Right atrium auricular region (tissue), 2 donors: ENCODE measurements around the gene ZNF630. TPM values are rescaled to one million over a fixed set of nuclear protein-coding genes. Genes with fewer than 3 reads are reported as not detected.

Experiments
- DNase-seq: peaks from one replicate; pipeline ENCODE4 v3.0.0-alpha.2; 2019; ENCODE audit warnings: low spot score
- H3K27ac ChIP-seq, 2 donors: fragments of 200-600 bp; sonication (generic); 1 replicate in 1 of 2; 2 replicates in 1 of 2; pipeline ENCODE4 v1.5.1; 2016 to 2019
- H3K27me3 ChIP-seq, 2 donors: fragments of 200-600 bp; sonication (generic); one replicate each; pipeline versions ENCODE4 v1.5.1 to v1.6.0; 2017 to 2019
- H3K36me3 ChIP-seq: fragments of 200-600 bp; sonication (generic); one replicate; pipeline ENCODE4 v1.5.1; 2016
- H3K4me1 ChIP-seq, 2 donors: fragments of 200-600 bp; sonication (generic); one replicate each; pipeline versions ENCODE4 v1.5.1 to v1.6.0; 2017 to 2019
- H3K4me3 ChIP-seq, 2 donors: fragments of 200-600 bp; sonication (generic); 1 replicate in 1 of 2; 2 replicates in 1 of 2; pipeline ENCODE4 v1.5.1; 2017 to 2019; ENCODE audit warnings: mild to moderate bottlenecking in 1 of 2, moderate library complexity in 1 of 2
- H3K9me3 ChIP-seq, 2 donors: fragments of 200-600 bp; sonication (generic); one replicate each; pipeline ENCODE4 v1.5.1; 2019
- total RNA-seq, 2 donors: library from RNA; depleted of rRNA; stranded (reverse); fragments of >200 nt; gene quantifications; one replicate each; pipeline ENCODE4 v1.1.0, GENCODE V29; 2016
- TF ChIP-seq, protein P1 (sequence below), 2 donors: fragments of 200-600 bp; sonication (generic); IDR thresholded peaks; one replicate each; pipeline ENCODE4 v1.5.1; 2019; ENCODE audit warnings: antibody characterized with exemption in 2 of 2

The ZNF630 gene
- total RNA-seq, 2 donors from 2014 or later, result 2.7 to 3.9 TPM

DNA sequence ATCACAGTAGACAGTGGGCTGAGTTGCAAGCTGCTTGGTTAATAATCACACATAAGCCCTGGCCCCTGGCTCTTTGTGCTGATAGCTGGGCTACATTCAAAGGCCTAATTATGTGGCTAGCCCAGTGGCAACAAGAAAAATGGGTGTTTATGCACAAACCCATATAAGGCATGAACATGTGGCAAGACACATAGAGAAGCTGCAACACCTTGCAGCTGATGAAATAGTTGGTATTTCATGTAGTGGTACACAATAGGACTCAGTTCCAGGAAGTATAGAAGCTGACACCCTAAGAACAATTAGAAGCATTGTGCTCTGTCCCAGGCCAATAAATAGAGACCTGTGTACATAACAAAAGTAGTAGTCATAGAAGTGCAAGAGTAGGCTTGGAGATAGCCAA lies 14.6 kb upstream of the ZNF630 start:
- no peak for DNase-seq
- Histone ChIP-seq H3K36me3 (no peaks in the 10 kb centered on the region), H3K27me3 (no peaks in the 10 kb centered on the region), H3K4me3 (no peak overlapping the region), H3K9me3 (no peaks in the 10 kb centered on the region), H3K4me1 (no peaks in the 10 kb centered on the region), H3K27ac (no peak overlapping the region)
- TF ChIP-seq, protein P1, sequence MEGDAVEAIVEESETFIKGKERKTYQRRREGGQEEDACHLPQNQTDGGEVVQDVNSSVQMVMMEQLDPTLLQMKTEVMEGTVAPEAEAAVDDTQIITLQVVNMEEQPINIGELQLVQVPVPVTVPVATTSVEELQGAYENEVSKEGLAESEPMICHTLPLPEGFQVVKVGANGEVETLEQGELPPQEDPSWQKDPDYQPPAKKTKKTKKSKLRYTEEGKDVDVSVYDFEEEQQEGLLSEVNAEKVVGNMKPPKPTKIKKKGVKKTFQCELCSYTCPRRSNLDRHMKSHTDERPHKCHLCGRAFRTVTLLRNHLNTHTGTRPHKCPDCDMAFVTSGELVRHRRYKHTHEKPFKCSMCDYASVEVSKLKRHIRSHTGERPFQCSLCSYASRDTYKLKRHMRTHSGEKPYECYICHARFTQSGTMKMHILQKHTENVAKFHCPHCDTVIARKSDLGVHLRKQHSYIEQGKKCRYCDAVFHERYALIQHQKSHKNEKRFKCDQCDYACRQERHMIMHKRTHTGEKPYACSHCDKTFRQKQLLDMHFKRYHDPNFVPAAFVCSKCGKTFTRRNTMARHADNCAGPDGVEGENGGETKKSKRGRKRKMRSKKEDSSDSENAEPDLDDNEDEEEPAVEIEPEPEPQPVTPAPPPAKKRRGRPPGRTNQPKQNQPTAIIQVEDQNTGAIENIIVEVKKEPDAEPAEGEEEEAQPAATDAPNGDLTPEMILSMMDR (IDR thresholded peaks at IDR 0.05), result no peak

DNA sequence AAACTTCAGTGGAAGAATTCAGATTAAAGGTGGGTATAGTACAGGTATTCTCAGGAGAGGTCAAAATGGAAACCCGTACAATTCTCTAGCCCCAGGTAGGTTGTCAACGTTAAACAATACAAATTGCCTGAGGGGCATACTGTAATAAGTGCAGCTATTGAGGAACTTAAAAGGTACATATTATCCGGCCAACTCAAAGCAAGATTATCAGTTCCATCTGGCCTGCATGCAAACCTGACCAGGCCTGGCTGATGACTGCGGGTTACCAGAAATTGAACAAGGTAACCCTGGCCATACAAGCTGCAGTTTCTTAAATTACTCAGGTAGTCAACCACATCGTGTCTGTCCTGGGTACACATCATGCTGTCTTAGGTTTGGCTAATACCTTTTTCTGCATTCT lies 12.3 kb upstream of the ZNF630 start:
- Histone ChIP-seq H3K9me3 (no peaks in the 10 kb centered on the region), H3K36me3 (no peaks in the 10 kb centered on the region), H3K27ac (no peak overlapping the region), H3K27me3 (no peaks in the 10 kb centered on the region), H3K4me3 (no peak overlapping the region), H3K4me1 (no peaks in the 10 kb centered on the region)
- no peak for DNase-seq
- TF ChIP-seq, protein P1 (IDR thresholded peaks at IDR 0.05), result no peak

DNA sequence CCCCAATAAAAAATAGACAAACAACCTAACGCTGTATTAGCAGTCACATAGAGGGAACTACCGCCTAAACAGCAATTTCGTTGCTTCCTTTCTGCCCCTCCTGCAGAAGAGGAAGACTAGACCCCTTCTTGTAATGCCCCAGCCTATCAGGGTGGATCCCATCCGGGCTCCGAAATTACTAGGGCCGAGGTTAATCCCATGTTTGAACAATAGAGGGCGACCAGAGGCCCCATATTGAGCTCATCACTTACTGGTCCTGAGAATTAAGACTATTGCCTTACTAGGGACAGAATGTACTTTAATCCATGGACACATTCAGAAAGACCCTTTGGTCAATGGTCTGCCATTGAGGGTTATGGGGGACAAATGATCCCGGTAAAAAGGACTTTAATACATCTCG lies 11.8 kb upstream of the ZNF630 start:
- DNase-seq, result peak; percentile 62
- Histone ChIP-seq H3K36me3 (no peaks in the 10 kb centered on the region), H3K4me3 (no peak overlapping the region), H3K9me3 (no peaks in the 10 kb centered on the region), H3K4me1 (no peaks in the 10 kb centered on the region), H3K27me3 (no peaks in the 10 kb centered on the region), H3K27ac (no peak overlapping the region)
- TF ChIP-seq, protein P1 (IDR thresholded peaks at IDR 0.05), result peak; percentile 18 to 70

DNA sequence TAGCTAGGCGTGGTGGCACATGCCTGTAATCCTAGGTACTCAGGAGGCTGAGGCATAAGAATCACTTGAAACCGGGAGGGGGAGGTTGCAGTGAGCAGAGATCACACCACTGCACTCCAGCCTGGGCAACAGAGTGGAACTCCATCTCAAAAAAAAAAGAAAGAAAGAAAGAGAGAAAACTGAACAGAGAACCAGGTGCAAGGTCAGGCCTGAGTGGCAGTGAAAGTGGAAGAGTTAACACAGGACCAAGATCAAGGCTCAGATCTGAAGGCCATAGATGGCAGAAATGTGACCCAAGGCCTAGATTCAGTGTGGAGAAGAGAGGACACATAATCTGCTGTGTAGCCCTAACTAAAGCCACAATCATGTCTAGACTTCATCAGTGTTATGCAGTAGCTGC lies 4.9 kb upstream of the ZNF630 start:
- Histone ChIP-seq H3K36me3 (no peaks in the 10 kb centered on the region), H3K27ac (no peak overlapping the region), H3K4me3 (no peak overlapping the region), H3K4me1 (no peaks in the 10 kb centered on the region), H3K9me3 (no peaks in the 10 kb centered on the region), H3K27me3 (no peaks in the 10 kb centered on the region)
- TF ChIP-seq, protein P1 (IDR thresholded peaks at IDR 0.05), result no peak
- no peak for DNase-seq

DNA sequence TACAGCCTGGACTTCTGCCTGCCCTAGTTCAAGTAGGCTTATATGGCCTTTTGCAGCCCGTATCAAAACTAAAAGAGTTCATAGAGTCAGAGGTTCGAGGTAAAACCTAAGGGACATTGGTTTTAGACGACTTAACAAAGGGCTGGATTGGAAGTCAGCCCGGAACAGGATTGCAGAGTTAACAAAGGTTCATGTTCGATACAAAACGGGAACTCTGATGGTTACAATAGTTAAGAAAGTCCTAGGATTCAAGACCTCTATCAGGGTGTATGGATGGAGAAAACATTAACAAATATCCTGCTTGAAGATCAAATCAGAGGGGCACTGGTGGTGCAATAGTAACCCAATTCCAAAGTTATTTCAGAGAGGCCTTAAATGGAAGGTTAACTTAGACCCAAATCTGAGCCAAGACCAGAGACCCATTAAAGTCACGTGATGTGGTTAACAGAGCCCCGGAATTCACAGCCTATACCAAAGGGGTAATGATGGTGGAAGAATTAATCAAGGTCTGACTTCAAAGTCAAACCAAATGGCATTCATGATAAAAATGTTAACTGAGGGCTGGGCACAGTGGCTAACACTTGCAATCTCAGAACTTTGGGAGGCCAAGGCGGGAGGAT lies 656 bp upstream of the ZNF630 start:
- peak overlapping the region; percentile 79 to 84 for H3K27ac ChIP-seq
- TF ChIP-seq, protein P1 (IDR thresholded peaks at IDR 0.05), result no peak

More for the DNA sequence above, 656 bp upstream of the ZNF630 start:
- no peaks in the 10 kb centered on the region for H3K9me3 ChIP-seq
- no peaks in the 10 kb centered on the region for H3K27me3 ChIP-seq
- peak overlapping the region in 1 of 2 donors; percentile 64 for H3K4me3 ChIP-seq
- no peaks in the 10 kb centered on the region for H3K36me3 ChIP-seq
- no peaks in the 10 kb centered on the region for H3K4me1 ChIP-seq
- no peak for DNase-seq
